SJCRH30 (cell line): ENCODE measurements around the gene GSTM4. TPM values are rescaled to one million over a fixed set of nuclear protein-coding genes. Genes with fewer than 3 reads are reported as not detected.
"Not testable (repeated sequence)": the region's sequence is repeated elsewhere in the genome, so short reads cannot be mapped to it uniquely, and the experiment has no call there.

Experiments
- DNase-seq, 2 experiments: peaks; one replicate each; pipeline ENCODE4 v3.0.0-alpha.2; 2015 to 2020
- H3K27ac ChIP-seq: fragments of 250-450 bp; sonication (Bioruptor Pico); 2 replicates; pipeline ENCODE4 v1.5.1; 2020; ENCODE audit warnings: mild to moderate bottlenecking, moderate library complexity
- H3K27me3 ChIP-seq: fragments of 250-450 bp; sonication (Bioruptor Pico); 2 replicates; pipeline ENCODE4 v1.5.1; 2020; ENCODE audit warnings: mild to moderate bottlenecking, moderate library complexity
- H3K36me3 ChIP-seq: fragments of 250-450 bp; sonication (Bioruptor Pico); 2 replicates; pipeline ENCODE4 v1.5.1; 2020; ENCODE audit warnings: mild to moderate bottlenecking, moderate library complexity
- H3K4me1 ChIP-seq: fragments of 250-450 bp; sonication (Bioruptor Pico); 2 replicates; pipeline ENCODE4 v1.5.1; 2020; ENCODE audit warnings: mild to moderate bottlenecking, moderate library complexity
- H3K4me3 ChIP-seq: fragments of 250-450 bp; sonication (Bioruptor Pico); 2 replicates; pipeline ENCODE4 v1.5.1; 2020; ENCODE audit warnings: mild to moderate bottlenecking, moderate library complexity
- H3K9me3 ChIP-seq: fragments of 250-450 bp; sonication (Bioruptor Pico); replicated peaks from 2 replicates; pipeline ENCODE4 v1.5.1; 2020; ENCODE audit warnings: mild to moderate bottlenecking, moderate library complexity
- total RNA-seq: library from RNA; depleted of rRNA; stranded (reverse); fragments of >200 nt; shearing (Covaris generic); gene quantifications from 2 replicates; pipeline ENCODE4 v1.2.3, GENCODE V29; 2014

Gene GSTM4
- total RNA-seq, 1 experiment from 2014 or later = 3.0 TPM

DNA sequence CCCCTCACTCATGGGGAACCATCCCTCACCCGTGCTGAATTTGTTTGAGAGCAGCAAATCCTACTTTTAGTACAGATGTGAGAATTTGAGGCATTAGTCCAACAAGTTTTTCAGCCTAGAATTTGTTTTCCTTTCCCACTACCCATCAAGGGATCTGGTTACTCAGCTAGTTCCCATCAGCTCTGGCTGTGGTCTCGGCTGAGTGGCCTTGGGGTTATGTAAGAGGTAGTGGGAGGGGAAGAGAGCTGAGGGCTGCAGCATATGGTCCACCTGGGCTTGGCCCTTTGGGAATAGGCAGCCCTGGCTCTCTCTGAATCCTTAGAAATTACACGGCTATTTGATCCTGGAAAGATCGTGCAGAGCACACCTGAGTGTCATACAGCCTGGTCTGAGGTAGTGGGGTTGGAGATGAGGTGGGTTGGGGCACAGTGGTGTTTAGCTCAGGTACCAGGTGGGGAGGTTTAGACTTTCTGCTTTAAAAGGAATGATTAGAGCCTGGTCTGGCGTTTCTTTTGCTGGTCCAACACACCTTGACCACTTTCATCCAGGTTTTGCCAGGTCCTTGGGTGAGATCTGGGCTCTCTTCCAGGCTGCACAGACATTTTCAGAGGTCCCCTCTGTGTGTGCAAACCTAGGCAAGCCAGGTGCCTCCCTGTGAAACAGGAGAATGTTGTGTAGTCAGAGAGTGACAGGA, 4.2 kb downstream of the GSTM4 start:
- no peaks in the 10 kb centered on the region for H3K36me3 ChIP-seq
- no peak for DNase-seq
- no peak overlapping the region for H3K4me3 ChIP-seq
- H3K9me3 ChIP-seq = no peaks in the 10 kb centered on the region
- H3K27me3 ChIP-seq = no peaks in the 10 kb centered on the region
- H3K4me1 ChIP-seq = peaks cover 8% of the 10 kb centered on the region; the same call in 1 of the 2 replicates
- H3K27ac ChIP-seq = no peak overlapping the region

DNA sequence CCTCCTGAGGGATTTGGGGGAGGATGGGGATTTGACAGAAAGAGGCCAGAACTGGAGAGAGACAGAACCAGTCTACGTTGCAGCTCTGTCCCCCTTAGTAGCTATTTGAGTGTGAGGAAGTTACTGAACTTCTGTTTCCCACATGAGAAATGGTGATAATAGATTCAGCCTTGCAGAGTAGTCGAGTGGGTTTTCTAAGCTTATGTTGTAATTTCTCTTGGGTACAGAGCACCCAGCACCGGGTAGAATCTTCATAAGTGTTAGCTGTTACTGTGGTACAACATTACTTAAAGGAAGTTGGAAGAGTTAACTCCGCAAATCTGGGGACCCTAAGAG, 4.8 kb downstream of the GSTM4 start:
- DNase-seq, H3K4me1 ChIP-seq, H3K9me3 ChIP-seq: not testable (repeated sequence)

DNA sequence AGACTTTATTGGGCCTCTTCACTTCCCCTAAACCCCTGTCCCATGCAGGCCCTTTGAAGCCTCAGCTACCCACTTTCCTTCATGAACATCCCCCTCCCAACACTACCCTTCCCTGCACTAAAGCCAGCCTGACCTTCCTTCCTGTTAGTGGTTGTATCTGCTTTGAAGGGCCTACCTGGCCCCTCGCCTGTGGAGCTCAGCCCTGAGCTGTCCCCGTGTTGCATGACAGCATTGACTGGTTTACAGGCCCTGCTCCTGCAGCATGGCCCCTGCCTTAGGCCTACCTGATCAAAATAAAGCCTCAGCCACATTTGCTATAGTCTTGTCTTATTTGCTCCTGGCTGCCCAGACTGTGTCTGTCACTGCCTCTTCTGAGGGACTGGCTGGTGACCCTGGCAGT, 5.5 kb downstream of the GSTM4 start:
- Histone ChIP-seq H3K36me3 (no peaks in the 10 kb centered on the region), H3K27me3 (no peaks in the 10 kb centered on the region), H3K4me3 (no peak overlapping the region), H3K4me1 (peaks cover 8% of the 10 kb centered on the region; the same call in 1 of the 2 replicates), H3K9me3 (no peaks in the 10 kb centered on the region), H3K27ac (no peak overlapping the region)
- no peak for DNase-seq

More for the DNA sequence above, 4.8 kb downstream of the GSTM4 start:
- H3K36me3 ChIP-seq, H3K4me3 ChIP-seq, H3K27ac ChIP-seq, H3K27me3 ChIP-seq: not testable (repeated sequence)

DNA sequence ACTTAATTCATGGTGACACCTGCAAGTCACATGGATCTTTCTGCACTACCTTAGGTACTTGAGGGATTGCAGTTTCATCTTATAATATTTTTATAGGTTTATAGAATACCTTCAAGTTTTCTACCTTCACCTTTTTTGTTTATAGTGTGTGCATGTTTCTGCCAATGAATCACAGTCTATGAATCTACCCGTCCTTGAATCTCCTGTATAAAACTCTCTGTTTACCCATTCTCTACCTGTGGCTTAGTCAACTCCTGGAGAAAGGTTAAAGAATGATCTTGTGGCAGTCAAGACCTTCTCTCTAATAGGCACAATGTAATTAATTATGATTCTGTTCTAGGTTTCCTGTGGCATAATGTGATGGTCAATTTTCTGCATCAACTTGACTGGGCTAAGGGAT, 8.8 kb downstream of the GSTM4 start:
- Histone ChIP-seq H3K36me3 (no peaks in the 10 kb centered on the region), H3K4me3 (no peak overlapping the region), H3K27ac (no peak overlapping the region), H3K27me3 (no peaks in the 10 kb centered on the region), H3K4me1 (peaks cover 5% of the 10 kb centered on the region; the same call in 1 of the 2 replicates), H3K9me3 (no peaks in the 10 kb centered on the region)
- DNase-seq = no peak

DNA sequence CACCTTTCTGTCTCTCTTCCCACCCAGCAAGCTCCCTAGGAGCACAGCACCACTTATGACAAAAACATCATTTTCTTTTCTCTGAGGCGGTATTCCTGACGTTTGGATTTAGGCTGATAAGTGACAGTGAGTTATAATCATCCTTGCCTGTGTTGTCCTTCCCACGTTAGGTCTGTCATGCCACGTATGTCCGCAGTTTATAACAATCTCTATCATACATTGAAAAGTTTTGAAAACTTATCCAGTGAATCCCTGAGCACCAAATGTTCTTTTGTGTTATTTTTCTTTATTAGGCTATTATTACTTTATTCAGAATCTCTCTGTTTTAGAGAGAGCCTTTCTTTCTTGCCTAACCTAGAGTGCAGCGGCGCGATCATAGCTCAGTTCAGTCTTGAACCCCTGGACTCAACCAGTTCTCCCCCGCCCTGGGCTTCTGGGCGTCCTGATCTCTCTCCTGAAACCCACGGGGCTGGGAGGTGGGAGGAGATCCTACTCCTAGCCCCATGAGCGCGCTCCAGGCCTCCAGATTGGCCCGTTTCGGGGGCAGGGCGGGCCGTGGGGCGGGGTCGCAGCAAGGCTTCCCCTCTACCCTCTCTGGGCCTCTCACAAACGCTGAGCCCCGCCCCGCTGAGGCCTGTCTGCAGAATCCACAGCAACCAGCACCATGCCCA, 11.7 kb downstream of the GSTM4 start, which contains the start of gene GSTM2:
GSTM2 (plus strand) TSS at position 606 of the 671 bp plus-strand sequence; CDS start at position 665, 59 bp downstream.
- H3K4me3 ChIP-seq = peak within 1 kb of the TSS; percentile 48
- H3K27me3 ChIP-seq = no peaks in the 10 kb centered on the region
- no peak within 1 kb of the TSS for H3K27ac ChIP-seq
- peaks cover 5% of the 10 kb centered on the region; the same call in 1 of the 2 replicates for H3K4me1 ChIP-seq
- H3K9me3 ChIP-seq = no peaks in the 10 kb centered on the region
- DNase-seq = peak; percentile 90
- no peaks in the 10 kb centered on the region for H3K36me3 ChIP-seq

DNA sequence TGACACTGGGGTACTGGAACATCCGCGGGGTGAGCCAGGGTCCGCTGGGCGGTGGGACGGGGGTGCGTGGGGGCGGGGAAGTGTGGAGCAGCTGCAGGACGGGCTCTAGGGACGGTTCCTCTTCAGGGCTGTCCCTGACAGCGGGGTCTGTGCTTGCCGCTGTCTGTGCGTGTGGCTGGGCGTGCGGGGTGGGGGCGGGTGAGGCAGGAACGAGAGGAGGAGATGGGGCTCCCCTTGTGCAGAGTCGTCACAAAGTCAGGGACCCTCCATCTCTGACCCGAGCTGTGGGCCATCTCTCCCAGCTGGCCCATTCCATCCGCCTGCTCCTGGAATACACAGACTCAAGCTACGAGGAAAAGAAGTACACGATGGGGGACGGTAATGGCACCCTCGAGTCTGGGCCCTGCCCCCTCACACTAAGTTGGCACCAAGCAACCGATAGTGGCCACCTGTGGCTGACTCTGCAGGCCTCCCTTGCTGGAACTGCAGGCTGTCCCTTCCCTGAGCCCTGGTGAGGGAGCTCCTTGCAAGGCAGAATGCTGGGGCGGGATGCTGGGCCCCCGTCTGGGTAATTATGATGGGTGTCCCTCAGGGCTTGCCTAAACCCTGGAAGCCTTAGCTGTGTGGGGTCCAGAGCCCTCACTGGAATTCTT, 12.3 kb downstream of the GSTM4 start:
- Histone ChIP-seq H3K4me1 (peaks cover 5% of the 10 kb centered on the region; the same call in 1 of the 2 replicates), H3K27ac (no peak overlapping the region), H3K36me3 (no peaks in the 10 kb centered on the region), H3K9me3 (no peaks in the 10 kb centered on the region), H3K4me3 (peak overlapping the region; percentile 48), H3K27me3 (no peaks in the 10 kb centered on the region)
- peak in 1 of 2 experiments; percentile 13 for DNase-seq

DNA sequence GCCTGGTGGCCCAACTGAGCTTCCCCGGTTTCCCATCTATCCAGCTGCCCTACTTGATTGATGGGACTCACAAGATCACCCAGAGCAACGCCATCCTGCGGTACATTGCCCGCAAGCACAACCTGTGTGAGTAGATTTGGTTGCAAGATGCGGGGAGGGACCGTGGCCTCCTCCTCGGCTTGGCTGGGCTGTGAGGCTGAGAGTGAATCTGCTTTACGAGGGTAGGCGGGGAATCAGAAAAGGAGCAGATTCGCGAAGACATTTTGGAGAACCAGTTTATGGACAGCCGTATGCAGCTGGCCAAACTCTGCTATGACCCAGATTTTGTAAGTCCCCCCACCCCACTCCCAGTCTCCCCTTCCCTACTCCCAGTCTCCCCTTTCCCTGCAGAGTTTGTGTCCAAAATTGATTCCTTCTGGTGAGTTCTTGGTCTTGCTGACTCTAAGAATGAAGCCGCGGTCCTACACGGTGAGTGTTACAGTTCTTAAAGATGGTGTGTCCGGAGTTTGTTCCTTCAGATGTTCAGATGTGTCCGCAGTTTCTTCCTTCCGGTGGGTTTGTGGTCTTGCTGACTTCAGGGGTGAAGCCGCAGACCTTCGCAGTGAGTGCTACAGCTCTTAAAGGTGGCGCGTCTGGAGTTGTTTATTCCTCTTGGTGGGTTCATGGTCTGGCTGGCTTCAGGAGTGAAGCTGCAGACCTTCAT, 13.5 kb downstream of the GSTM4 start:
- H3K27me3 ChIP-seq = no peaks in the 10 kb centered on the region
- no peaks in the 10 kb centered on the region for H3K36me3 ChIP-seq
- H3K9me3 ChIP-seq = no peaks in the 10 kb centered on the region
- peaks cover 5% of the 10 kb centered on the region; the same call in 1 of the 2 replicates for H3K4me1 ChIP-seq
- peak in 1 of 2 experiments; percentile 0 for DNase-seq
- no peak overlapping the region for H3K27ac ChIP-seq
- H3K4me3 ChIP-seq = no peak overlapping the region

DNA sequence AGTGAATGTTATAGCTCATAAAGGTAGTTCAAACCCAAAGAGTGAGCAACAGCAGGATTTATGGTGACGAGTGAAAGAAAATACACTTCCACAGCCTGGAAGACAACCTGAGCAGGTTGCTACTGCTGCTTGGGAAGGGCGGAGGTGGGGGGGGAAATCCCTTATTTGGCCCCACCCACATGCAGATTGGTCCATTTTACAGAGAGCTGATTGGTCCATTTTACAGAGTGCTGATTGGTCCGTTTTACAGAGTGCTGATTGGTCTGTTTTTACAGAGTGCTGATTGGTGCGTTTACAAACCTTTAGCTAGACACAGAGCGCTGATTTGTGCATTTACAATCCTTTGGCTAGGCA, 14.0 kb downstream of the GSTM4 start:
- H3K27me3 ChIP-seq, H3K4me3 ChIP-seq, H3K4me1 ChIP-seq, H3K36me3 ChIP-seq, H3K27ac ChIP-seq, H3K9me3 ChIP-seq: not testable (repeated sequence)
- peak in 1 of 2 experiments; percentile 1 for DNase-seq

DNA sequence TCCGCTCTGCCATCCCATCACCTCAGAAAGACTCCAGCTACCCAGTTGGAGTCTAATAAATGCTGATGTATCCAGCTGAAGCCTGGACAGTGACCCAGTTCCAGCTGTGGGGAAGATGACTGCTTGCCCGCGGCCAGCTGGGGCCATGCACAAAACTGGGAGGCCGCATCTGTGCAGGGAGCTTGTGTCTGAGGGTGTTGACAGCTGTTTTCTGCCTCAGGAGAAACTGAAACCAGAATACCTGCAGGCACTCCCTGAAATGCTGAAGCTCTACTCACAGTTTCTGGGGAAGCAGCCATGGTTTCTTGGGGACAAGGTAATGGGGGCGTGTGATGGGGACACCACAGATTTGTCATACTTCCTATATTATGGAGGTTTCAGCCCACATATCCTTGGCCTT, 15.2 kb downstream of the GSTM4 start:
- peak in 1 of 2 experiments; percentile 1 for DNase-seq
- no peak overlapping the region for H3K4me3 ChIP-seq

DNA sequence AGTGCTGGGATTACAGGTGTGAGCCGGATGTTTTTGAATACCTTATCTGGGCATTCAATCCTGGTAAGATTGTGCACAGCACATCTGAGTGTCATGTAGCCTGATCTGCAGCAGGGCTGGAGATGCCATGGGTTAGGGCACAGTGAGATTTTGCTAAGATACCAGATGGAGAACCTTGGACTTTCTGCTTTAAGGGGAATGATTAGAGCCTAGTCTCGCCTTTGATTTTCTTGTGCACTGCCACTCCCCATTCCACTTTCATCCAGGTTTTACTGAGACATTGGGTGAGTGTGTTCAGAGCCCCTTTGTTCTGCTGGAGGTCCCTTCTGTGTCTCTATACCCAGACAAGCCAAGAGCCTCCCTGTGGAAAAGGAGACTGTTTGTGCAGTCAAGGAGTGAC, 18.0 kb downstream of the GSTM4 start:
- not testable (repeated sequence) for H3K4me1 ChIP-seq, H3K4me3 ChIP-seq, H3K9me3 ChIP-seq, DNase-seq, H3K27ac ChIP-seq, H3K36me3 ChIP-seq, H3K27me3 ChIP-seq

More for the DNA sequence above, 15.2 kb downstream of the GSTM4 start:
- H3K4me1 ChIP-seq = peaks cover 5% of the 10 kb centered on the region; the same call in 1 of the 2 replicates
- H3K9me3 ChIP-seq = no peaks in the 10 kb centered on the region
- H3K36me3 ChIP-seq = no peaks in the 10 kb centered on the region
- no peaks in the 10 kb centered on the region for H3K27me3 ChIP-seq
- H3K27ac ChIP-seq = no peak overlapping the region

DNA sequence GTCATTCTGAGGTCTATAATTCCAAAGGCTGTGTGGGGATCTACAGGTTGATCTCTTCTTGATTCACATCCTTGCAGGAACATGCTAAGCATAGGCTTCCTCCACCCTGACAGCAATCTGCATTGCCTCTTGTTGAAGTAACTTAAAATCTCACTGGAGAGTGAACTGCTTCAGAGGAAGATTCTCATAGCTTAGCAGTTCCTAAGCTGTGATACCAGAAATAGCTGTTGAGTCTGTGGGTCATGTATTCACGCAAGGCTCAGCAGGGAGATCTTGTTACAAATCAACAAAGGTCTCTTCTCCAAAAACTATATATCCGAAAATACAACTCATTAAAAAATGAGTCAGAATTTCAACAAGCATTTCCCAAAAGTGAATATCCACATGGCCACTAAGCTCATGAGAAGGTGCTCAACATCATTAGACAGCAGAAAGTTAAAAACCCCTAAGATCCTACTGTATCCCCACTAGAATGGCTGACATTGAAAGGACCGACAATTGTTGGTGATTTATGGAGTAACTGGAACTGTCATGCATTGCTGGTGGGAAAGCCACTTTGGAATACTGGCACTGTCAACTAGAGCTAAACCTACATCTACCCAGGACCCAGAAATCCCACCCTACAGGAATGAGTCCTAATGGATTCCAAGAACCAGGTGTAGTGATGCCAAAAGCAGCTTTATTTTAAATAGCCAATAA, 20.9 kb downstream of the GSTM4 start:
- DNase-seq = peak in 1 of 2 experiments; percentile 0
- H3K27ac ChIP-seq = not testable (repeated sequence)

DNA sequence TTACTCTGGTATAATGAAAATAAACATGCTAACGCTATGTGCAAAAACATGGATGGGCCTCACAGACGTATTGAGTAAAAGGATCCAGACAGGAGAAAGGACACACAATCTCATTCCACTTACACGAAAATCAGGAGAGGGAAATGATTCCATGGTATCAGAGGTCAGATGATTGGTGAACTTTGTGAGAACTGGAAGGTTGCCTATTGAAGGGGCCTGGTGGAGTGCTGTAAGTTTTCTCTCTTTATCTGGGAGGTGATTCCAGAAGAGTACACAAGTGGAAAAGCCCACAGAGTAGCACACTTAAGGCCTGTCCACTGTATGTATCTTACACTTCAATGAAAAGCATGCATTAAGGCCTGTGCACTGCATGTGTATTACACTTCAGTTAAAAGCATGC, 21.6 kb downstream of the GSTM4 start:
- Histone ChIP-seq H3K36me3 (no peaks in the 10 kb centered on the region), H3K4me1 (no peaks in the 10 kb centered on the region), H3K4me3 (no peak overlapping the region), H3K9me3 (no peaks in the 10 kb centered on the region), H3K27me3 (peaks cover 3% of the 10 kb centered on the region; the same call in 1 of the 2 replicates), H3K27ac (no peak overlapping the region)
- DNase-seq = peak in 1 of 2 experiments; percentile 0

More for the DNA sequence above, 20.9 kb downstream of the GSTM4 start:
- not testable (repeated sequence) for H3K4me1 ChIP-seq, H3K9me3 ChIP-seq, H3K4me3 ChIP-seq, H3K27me3 ChIP-seq, H3K36me3 ChIP-seq

DNA sequence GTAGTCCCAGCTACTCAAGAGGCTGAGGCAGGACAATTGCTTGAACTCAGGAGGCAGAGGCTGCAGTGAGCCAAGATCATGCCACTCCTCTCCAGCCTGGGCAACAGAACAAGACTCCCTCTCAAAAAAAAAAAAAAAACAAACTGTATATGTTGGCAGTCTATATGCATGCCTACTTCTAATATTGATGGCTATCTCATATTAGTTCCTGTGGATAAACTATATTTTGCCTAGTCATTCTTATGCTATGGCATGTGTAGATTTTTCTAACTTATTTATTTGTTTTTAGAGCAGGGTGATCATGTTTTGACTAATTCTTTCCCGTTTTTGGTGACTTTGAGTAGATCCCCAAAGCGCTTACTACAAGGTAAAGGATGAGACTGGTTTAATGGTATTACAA, 22.7 kb downstream of the GSTM4 start:
- H3K27me3 ChIP-seq, H3K4me3 ChIP-seq, DNase-seq, H3K27ac ChIP-seq, H3K36me3 ChIP-seq, H3K4me1 ChIP-seq, H3K9me3 ChIP-seq: not testable (repeated sequence)

DNA sequence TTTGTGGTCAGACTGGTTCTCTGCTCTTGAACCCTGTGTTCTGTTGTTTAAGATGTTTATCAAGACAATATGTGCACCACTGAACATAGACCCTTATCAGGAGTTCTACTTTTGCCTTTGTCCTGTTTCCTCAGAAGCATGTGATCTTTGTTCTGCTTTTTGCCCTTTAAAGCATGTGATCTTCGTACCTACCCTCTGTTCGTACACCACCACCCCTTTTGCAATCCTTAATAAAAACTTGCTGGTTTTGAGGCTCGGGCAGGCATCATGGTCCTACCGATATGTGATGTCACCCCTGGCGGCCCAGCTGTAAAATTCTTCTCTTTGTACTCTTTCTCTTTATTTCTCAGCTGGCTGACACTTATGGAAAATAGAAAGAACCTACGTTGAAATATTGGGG, 28.9 kb downstream of the GSTM4 start:
- H3K4me1 ChIP-seq, H3K27me3 ChIP-seq, DNase-seq, H3K9me3 ChIP-seq, H3K4me3 ChIP-seq, H3K27ac ChIP-seq, H3K36me3 ChIP-seq: not testable (repeated sequence)
